HG03097 (cell line): ENCODE measurements around the gene GTF3C1.
A peak's percentile ranks its signal among the peaks of the same experiment; 100 is the strongest.

Experiments used
- ATAC-seq: cut with Tn5 transposase; IDR thresholded peaks from one replicate; pipeline ENCODE4 v1.9.1; 2021; ENCODE audit not compliant: unreplicated experiment, low FRiP score

Gene GTF3C1, protein sequence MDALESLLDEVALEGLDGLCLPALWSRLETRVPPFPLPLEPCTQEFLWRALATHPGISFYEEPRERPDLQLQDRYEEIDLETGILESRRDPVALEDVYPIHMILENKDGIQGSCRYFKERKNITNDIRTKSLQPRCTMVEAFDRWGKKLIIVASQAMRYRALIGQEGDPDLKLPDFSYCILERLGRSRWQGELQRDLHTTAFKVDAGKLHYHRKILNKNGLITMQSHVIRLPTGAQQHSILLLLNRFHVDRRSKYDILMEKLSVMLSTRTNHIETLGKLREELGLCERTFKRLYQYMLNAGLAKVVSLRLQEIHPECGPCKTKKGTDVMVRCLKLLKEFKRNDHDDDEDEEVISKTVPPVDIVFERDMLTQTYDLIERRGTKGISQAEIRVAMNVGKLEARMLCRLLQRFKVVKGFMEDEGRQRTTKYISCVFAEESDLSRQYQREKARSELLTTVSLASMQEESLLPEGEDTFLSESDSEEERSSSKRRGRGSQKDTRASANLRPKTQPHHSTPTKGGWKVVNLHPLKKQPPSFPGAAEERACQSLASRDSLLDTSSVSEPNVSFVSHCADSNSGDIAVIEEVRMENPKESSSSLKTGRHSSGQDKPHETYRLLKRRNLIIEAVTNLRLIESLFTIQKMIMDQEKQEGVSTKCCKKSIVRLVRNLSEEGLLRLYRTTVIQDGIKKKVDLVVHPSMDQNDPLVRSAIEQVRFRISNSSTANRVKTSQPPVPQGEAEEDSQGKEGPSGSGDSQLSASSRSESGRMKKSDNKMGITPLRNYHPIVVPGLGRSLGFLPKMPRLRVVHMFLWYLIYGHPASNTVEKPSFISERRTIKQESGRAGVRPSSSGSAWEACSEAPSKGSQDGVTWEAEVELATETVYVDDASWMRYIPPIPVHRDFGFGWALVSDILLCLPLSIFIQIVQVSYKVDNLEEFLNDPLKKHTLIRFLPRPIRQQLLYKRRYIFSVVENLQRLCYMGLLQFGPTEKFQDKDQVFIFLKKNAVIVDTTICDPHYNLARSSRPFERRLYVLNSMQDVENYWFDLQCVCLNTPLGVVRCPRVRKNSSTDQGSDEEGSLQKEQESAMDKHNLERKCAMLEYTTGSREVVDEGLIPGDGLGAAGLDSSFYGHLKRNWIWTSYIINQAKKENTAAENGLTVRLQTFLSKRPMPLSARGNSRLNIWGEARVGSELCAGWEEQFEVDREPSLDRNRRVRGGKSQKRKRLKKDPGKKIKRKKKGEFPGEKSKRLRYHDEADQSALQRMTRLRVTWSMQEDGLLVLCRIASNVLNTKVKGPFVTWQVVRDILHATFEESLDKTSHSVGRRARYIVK (N-terminal part only)

GRCh38 chr16:27549746-27550581, at the start of gene GTF3C1, which contains the start of gene KATNIP:
Gene GTF3C1 (minus strand): TSS chr16:27549913. CDS start chr16:27549890, 23 bp downstream.
Gene KATNIP (plus strand): TSS chr16:27550144. CDS start chr16:27550171, 27 bp downstream.
- peak; percentile 97 for ATAC-seq

GRCh38 chr16:27598931-27599565, 49.3 kb upstream of the GTF3C1 start:
- no peak for ATAC-seq

GRCh38 chr16:27598220-27598619, 48.5 kb upstream of the GTF3C1 start:
- no peak for ATAC-seq

DNA sequence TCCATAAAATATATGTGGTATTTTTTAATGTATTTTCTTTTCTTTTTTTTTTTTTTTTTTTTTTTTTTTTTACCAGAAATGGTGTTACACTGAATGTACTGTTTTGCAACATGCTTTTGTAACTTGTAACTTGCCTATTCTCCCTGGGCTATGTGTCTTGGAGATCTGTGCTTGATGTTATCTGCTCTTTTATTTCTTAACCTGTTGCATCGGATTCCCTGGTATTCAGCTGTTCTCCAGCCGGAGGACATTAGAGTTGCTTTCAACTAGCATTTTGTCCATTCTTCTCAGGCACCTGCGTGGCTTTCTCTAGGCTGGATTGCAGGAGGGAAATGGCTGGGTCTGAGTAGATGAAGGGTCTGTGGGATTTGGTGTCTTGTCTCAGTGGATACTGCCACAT, 47.6 kb upstream of the GTF3C1 start:
- no peak for ATAC-seq

DNA sequence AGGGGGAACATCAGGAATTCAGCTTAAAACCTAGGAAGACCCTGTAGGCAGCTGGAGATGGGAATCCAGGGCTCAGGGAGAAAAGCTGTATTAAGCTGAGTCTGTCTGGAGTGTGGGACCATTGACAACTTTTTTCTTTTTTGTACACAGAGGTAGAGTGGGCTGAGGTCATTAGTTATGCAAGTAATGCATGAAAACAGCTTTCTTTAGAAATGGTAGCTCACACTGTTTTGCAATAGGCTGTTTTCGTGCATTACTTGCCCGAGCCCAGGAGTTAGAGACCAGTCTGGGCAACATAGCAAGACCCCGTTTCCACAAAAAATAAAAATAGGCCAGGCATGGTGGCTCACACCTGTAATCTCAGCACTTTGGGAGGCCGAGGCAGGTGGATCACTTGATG, 46.7 kb upstream of the GTF3C1 start:
- ATAC-seq, result no peak

- ATAC-seq, result no peak
Measured at GRCh38 chr16:27595993-27596392, 46.3 kb upstream of the GTF3C1 start.

GRCh38 chr16:27595475-27595874, 45.8 kb upstream of the GTF3C1 start:
- ATAC-seq, result no peak

DNA sequence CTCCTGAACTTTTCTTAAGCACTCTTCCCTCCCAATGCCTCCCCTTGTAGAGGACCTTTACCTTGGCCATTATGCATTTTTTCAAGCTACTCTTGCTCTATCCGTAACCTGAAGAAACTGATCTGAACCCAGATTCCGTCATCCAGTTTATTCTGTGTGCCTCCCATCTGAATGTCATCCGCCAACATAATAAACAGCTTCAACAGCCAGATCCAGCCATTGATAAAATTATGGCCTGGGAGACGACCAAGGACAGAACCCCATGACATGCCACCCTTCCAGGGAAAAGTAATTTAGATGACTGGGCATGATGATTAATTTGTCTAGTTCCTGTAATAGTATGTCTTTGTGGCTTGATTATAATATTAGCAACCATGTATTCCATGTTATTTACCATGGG, 42.1 kb upstream of the GTF3C1 start:
- no peak for ATAC-seq

- ATAC-seq, result no peak
Measured at GRCh38 chr16:27588057-27588456, 38.3 kb upstream of the GTF3C1 start.

DNA sequence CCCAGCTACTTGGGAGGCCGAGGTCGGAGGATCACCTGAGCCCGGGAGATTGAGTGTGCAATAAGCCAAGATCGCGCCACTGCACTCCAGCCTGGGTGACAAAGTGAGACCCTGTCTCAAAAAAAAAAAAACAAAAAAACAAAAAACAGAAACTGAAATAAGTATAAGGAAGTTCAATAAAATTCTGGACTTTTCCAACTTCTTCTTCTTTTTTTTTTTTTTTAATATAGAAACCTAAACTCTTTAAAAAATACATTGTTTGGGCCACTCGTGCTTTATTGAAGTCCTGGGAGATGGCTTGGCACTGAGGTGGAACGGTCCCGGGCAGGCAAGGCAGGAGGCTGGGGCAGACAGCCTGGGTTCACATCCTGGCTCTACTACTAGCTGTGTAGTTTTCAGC, 37.0 kb upstream of the GTF3C1 start:
- no peak for ATAC-seq

- no peak for ATAC-seq
Measured at GRCh38 chr16:27585200-27585599, 35.5 kb upstream of the GTF3C1 start.

DNA sequence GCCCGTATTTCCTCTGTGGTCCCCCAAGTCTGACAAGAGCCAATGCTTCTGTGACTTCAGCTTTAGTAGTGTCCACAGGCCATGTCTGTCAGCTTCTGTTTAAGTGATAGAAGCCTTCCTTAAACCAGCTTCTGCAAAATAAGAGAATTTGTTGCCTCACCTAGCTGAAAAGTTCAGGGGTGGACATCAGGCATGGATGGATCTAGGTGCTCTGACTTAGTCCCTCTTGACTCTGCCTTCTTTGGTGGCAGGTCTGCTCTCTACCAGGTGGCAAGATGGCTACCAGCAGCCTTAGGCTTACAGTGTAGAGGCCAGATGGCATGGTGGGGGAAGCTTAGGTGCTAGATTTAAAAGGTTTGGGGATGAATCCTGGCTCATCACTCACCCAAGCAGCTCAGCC, 33.9 kb upstream of the GTF3C1 start:
- ATAC-seq, result no peak

- no peak for ATAC-seq
Measured at GRCh38 chr16:27582883-27583282, 33.2 kb upstream of the GTF3C1 start.

GRCh38 chr16:27579087-27579980, 29.6 kb upstream of the GTF3C1 start:
- no peak for ATAC-seq

- no peak for ATAC-seq
Measured at GRCh38 chr16:27576729-27577128, 27.0 kb upstream of the GTF3C1 start.

DNA sequence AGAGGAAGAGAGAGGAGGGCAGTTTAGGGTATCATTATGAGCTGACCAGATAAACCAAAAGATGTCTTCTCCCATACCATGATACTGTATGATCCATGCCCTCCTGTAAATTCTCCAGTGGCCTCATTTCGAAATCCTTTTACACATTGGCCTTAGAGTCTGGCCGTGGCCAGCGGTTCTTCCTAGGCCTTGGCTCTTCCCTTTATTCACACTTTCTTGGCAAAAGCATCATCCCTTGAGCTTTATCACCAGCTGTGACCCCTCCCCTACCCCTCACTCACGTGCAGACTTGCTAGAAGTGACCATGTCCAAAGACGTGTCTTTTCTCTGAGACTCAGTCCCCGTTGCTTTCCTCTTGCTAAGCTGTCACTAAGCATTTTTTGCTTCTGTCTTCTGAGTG, 23.0 kb upstream of the GTF3C1 start:
- no peak for ATAC-seq

- no peak for ATAC-seq
Measured at GRCh38 chr16:27571433-27572326, 22.0 kb upstream of the GTF3C1 start.
